Measurements from ENCODE around the gene PAOX.

DNA sequence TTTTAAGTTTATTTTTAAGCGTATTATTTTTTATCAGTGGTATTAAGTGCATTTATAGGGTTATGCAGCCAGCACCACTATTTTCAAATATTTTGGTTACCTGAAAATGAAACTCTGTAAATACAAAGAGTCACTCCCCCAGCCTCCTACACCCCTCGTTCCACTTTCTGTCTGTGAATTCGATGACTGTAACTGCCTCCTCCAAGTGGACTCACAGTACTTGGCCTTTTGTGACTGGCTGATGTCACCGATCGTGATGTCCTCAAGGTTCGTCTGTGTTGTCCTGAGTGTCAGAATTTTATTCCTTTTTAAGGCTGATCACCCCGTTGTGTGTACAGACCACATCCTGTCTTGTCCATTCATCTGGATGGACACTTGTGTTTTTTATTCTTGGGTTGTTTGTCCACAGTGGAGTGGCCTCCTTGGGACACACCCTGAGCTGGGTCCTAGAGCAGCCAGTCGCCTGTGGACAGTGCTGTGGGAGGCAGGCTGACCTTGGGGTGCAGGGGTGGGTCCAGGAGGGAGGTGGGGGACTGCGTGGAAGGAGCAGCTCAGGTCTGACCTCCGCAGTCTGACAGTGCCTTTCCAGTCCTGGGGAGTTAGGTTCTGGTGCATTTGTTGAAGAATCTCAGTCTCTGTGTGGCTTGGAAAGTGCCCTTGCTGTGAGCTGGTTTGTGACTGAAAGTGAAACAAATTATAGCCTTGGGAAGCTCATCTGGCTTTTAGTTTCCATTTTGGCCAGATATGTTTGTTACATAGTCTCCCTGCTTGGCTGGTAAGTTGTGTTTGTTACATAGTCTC lies 21.8 kb downstream of the PAOX start:
- TF ChIP-seq, protein P1, sequence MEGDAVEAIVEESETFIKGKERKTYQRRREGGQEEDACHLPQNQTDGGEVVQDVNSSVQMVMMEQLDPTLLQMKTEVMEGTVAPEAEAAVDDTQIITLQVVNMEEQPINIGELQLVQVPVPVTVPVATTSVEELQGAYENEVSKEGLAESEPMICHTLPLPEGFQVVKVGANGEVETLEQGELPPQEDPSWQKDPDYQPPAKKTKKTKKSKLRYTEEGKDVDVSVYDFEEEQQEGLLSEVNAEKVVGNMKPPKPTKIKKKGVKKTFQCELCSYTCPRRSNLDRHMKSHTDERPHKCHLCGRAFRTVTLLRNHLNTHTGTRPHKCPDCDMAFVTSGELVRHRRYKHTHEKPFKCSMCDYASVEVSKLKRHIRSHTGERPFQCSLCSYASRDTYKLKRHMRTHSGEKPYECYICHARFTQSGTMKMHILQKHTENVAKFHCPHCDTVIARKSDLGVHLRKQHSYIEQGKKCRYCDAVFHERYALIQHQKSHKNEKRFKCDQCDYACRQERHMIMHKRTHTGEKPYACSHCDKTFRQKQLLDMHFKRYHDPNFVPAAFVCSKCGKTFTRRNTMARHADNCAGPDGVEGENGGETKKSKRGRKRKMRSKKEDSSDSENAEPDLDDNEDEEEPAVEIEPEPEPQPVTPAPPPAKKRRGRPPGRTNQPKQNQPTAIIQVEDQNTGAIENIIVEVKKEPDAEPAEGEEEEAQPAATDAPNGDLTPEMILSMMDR (tag by site-specific recombination; IDR thresholded peaks at IDR 0.05) = no peak
- no peak for TF ChIP-seq ZNF19 (tag by site-specific recombination; IDR thresholded peaks at IDR 0.05; ENCODE audit: low read depth)
- no peak for TF ChIP-seq KLF1 (tag by site-specific recombination; IDR thresholded peaks at IDR 0.05)
- no peak for TF ChIP-seq YY1 (tag by site-specific recombination; IDR thresholded peaks at IDR 0.05)
- TF ChIP-seq REPIN1 (tag by site-specific recombination; IDR thresholded peaks at IDR 0.05; ENCODE audit: low read depth) = no peak
- TF ChIP-seq ZNF514 (tag by site-specific recombination; IDR thresholded peaks at IDR 0.05) = no peak
- TF ChIP-seq ZNF311 (tag by site-specific recombination; IDR thresholded peaks at IDR 0.05; ENCODE audit: borderline replicate concordance) = no peak
- no peak for TF ChIP-seq ZNF366 (tag by site-specific recombination; conservative IDR thresholded peaks at IDR 0.05)
- no peak for TF ChIP-seq REST (tag by site-specific recombination; IDR thresholded peaks at IDR 0.05)
- no peak for TF ChIP-seq ZNF433 (tag by site-specific recombination; IDR thresholded peaks at IDR 0.05; ENCODE audit: low read depth)

Measured in HEK293 (cell line).